Activated CD4-positive, alpha-beta memory T cell treated with anti-CD3 and anti-CD28 coated beads, Interleukin-2, amount 10 ng/mL, durations not matched to agents 7 days and 5 days (primary cell): ENCODE data around the gene OTUD7B. TPM values are rescaled to one million over a fixed set of nuclear protein-coding genes. Genes with fewer than 3 reads are reported as not detected.

Experiments used
- CTCF ChIA-PET: fragments of 350-600 bp; sonication (Branson Sonifier 250); formaldehyde crosslinking; loops from one replicate; lab custom pipeline; 2021; ENCODE audit warnings: antibody characterized with exemption, inconsistent platforms; lab: Charles Lee
- POLR2A ChIA-PET: fragments of 350-600 bp; sonication (Branson Sonifier 250); formaldehyde crosslinking; loops from one replicate; lab custom pipeline; 2021; ENCODE audit warnings: antibody characterized with exemption; lab: Charles Lee
- DNase-seq: peaks from one replicate; pipeline ENCODE4 v3.0.0-alpha.2; 2020
- H3K27ac Mint-ChIP-seq: one replicate; pipeline ENCODE4 v1.8.0; 2021; ENCODE audit warnings: mild to moderate bottlenecking, mixed read lengths
- H3K27me3 Mint-ChIP-seq: one replicate; pipeline ENCODE4 v1.8.0; 2021; ENCODE audit warnings: mixed read lengths
- H3K36me3 Mint-ChIP-seq: one replicate; pipeline ENCODE4 v1.8.0; 2021; ENCODE audit warnings: low read depth, mixed read lengths
- H3K4me1 Mint-ChIP-seq: one replicate; pipeline ENCODE4 v1.8.0; 2021; ENCODE audit warnings: mixed read lengths
- H3K4me3 Mint-ChIP-seq: one replicate; pipeline ENCODE4 v1.8.0; 2021; ENCODE audit warnings: mild to moderate bottlenecking, mixed read lengths
- H3K9me3 Mint-ChIP-seq: one replicate; pipeline ENCODE4 v1.8.0; 2021; ENCODE audit warnings: mixed read lengths
- total RNA-seq, 2 experiments: library from RNA; stranded (reverse); gene quantifications; one replicate each; pipeline ENCODE4 v1.2.3, GENCODE V29; 2021

Gene OTUD7B
- total RNA-seq, 2 experiments from 2014 or later: 15.9 to 17.4 TPM

- Mint-ChIP-seq H3K27ac (no peak overlapping the region), H3K4me1 (peaks cover 42% of the 10 kb centered on the region), H3K9me3 (no peaks in the 10 kb centered on the region), H3K36me3 (peaks cover 56% of the 10 kb centered on the region), H3K27me3 (no peaks in the 10 kb centered on the region), H3K4me3 (no peak overlapping the region)
- DNase-seq: no peak
- CTCF ChIA-PET: no interaction called here
- POLR2A ChIA-PET: interaction anchor here (0.7 to 1.5 kb wide), 3 partner anchors 10 to 268 kb away, joined by 3 to 4 read pairs (median 3); partner anchors contain the start of gene APH1A
Measured at GRCh38 chr1:150001415-150001814, 9.1 kb downstream of the OTUD7B start.

GRCh38 chr1:149997585-149998262 is 12.8 kb downstream of the OTUD7B start:
- DNase-seq: no peak
- no peak overlapping the region for H3K27ac Mint-ChIP-seq
- no peaks in the 10 kb centered on the region for H3K9me3 Mint-ChIP-seq
- no peaks in the 10 kb centered on the region for H3K27me3 Mint-ChIP-seq
- H3K4me1 Mint-ChIP-seq: peaks cover 43% of the 10 kb centered on the region
- ChIA-PET CTCF (interaction anchor here (1.3 to 3.8 kb wide), 2 partner anchors 53 to 189 kb away, joined by 3 to 16 read pairs; no protein-coding TSS in a partner anchor), POLR2A (interaction anchor here (1.0 to 2.1 kb wide), 3 partner anchors 10 to 110 kb away, joined by 3 to 12 read pairs (median 5); partner anchors contain the start of gene OTUD7B)
- H3K4me3 Mint-ChIP-seq: no peak overlapping the region
- H3K36me3 Mint-ChIP-seq: peaks cover 42% of the 10 kb centered on the region

- ChIA-PET POLR2A (no interaction called here), CTCF (no interaction called here)
- no peak for DNase-seq
- Mint-ChIP-seq H3K27me3 (no peaks in the 10 kb centered on the region), H3K9me3 (no peaks in the 10 kb centered on the region), H3K4me3 (no peak overlapping the region), H3K4me1 (peaks cover 34% of the 10 kb centered on the region), H3K27ac (no peak overlapping the region), H3K36me3 (peaks cover 27% of the 10 kb centered on the region)
Measured at GRCh38 chr1:149995927-149996326, 14.6 kb downstream of the OTUD7B start.

- DNase-seq: no peak
- ChIA-PET POLR2A (no interaction called here), CTCF (no interaction called here)
- peaks cover 29% of the 10 kb centered on the region for H3K4me1 Mint-ChIP-seq
- H3K27ac Mint-ChIP-seq: no peak overlapping the region
- peaks cover 11% of the 10 kb centered on the region for H3K36me3 Mint-ChIP-seq
- no peak overlapping the region for H3K4me3 Mint-ChIP-seq
- H3K27me3 Mint-ChIP-seq: no peaks in the 10 kb centered on the region
- no peaks in the 10 kb centered on the region for H3K9me3 Mint-ChIP-seq
Measured at GRCh38 chr1:149993764-149994163, 16.8 kb downstream of the OTUD7B start.

- Mint-ChIP-seq H3K4me1 (peaks cover 25% of the 10 kb centered on the region), H3K27me3 (no peaks in the 10 kb centered on the region), H3K27ac (no peak overlapping the region), H3K36me3 (peaks cover 11% of the 10 kb centered on the region), H3K4me3 (no peak overlapping the region), H3K9me3 (no peaks in the 10 kb centered on the region)
- CTCF ChIA-PET: no interaction called here
- POLR2A ChIA-PET: no interaction called here
- DNase-seq: no peak
Measured at GRCh38 chr1:149993181-149993580, 17.3 kb downstream of the OTUD7B start.

GRCh38 chr1:149987297-149987595 is 23.3 kb downstream of the OTUD7B start:
- ChIA-PET POLR2A (interaction anchor here (1.1 kb wide), 1 partner anchor 10 kb away, joined by 5 read pairs; no protein-coding TSS in a partner anchor), CTCF (interaction anchor here (1.3 kb wide), 1 partner anchor 25 kb away, joined by 4 read pairs; no protein-coding TSS in a partner anchor)

GRCh38 chr1:149986486-149987296 is 23.8 kb downstream of the OTUD7B start:
- Mint-ChIP-seq H3K9me3 (no peaks in the 10 kb centered on the region), H3K4me3 (no peak overlapping the region), H3K4me1 (no peaks in the 10 kb centered on the region), H3K27ac (no peak overlapping the region), H3K27me3 (no peaks in the 10 kb centered on the region), H3K36me3 (no peaks in the 10 kb centered on the region)
- CTCF ChIA-PET: interaction anchor here (1.3 kb wide), 1 partner anchor 24 kb away, joined by 4 read pairs; no protein-coding TSS in a partner anchor
- POLR2A ChIA-PET: interaction anchor here (1.1 kb wide), 1 partner anchor 11 kb away, joined by 5 read pairs; no protein-coding TSS in a partner anchor
- DNase-seq: no peak

More at GRCh38 chr1:149987297-149987595, 23.3 kb downstream of the OTUD7B start:
- Mint-ChIP-seq H3K4me3 (no peak overlapping the region), H3K36me3 (no peaks in the 10 kb centered on the region), H3K9me3 (no peaks in the 10 kb centered on the region), H3K27me3 (no peaks in the 10 kb centered on the region), H3K27ac (no peak overlapping the region), H3K4me1 (no peaks in the 10 kb centered on the region)
- no peak for DNase-seq

- no peaks in the 10 kb centered on the region for H3K27me3 Mint-ChIP-seq
- peaks cover 12% of the 10 kb centered on the region for H3K36me3 Mint-ChIP-seq
- H3K4me1 Mint-ChIP-seq: peaks cover 23% of the 10 kb centered on the region
- no peaks in the 10 kb centered on the region for H3K9me3 Mint-ChIP-seq
- no peak overlapping the region for H3K27ac Mint-ChIP-seq
- POLR2A ChIA-PET: interaction anchor here (1.4 kb wide), 1 partner anchor 30 kb away, joined by 3 read pairs; the partner anchor contains the start of gene OTUD7B
- CTCF ChIA-PET: interaction anchor here (1.1 kb wide), 1 partner anchor 189 kb away, joined by 3 read pairs; no protein-coding TSS in a partner anchor
- DNase-seq: no peak
- H3K4me3 Mint-ChIP-seq: no peak overlapping the region
Measured at GRCh38 chr1:149979972-149980540, 30.5 kb downstream of the OTUD7B start.

GRCh38 chr1:149979245-149979971 is 31.1 kb downstream of the OTUD7B start:
- no peaks in the 10 kb centered on the region for H3K9me3 Mint-ChIP-seq
- ChIA-PET POLR2A (interaction anchor here (1.4 kb wide), 1 partner anchor 31 kb away, joined by 3 read pairs; the partner anchor contains the start of gene OTUD7B), CTCF (interaction anchor here (1.1 kb wide), 1 partner anchor 189 kb away, joined by 3 read pairs; no protein-coding TSS in a partner anchor)
- DNase-seq: no peak
- H3K27me3 Mint-ChIP-seq: no peaks in the 10 kb centered on the region
- H3K36me3 Mint-ChIP-seq: peaks cover 15% of the 10 kb centered on the region
- H3K4me3 Mint-ChIP-seq: no peak overlapping the region
- H3K27ac Mint-ChIP-seq: no peak overlapping the region
- H3K4me1 Mint-ChIP-seq: peaks cover 23% of the 10 kb centered on the region

- CTCF ChIA-PET: no interaction called here
- POLR2A ChIA-PET: interaction anchor here (1.4 kb wide), 1 partner anchor 32 kb away, joined by 3 read pairs; the partner anchor contains the start of gene OTUD7B
- no peak overlapping the region for H3K27ac Mint-ChIP-seq
- DNase-seq: no peak
- H3K36me3 Mint-ChIP-seq: peaks cover 21% of the 10 kb centered on the region
- no peaks in the 10 kb centered on the region for H3K27me3 Mint-ChIP-seq
- no peaks in the 10 kb centered on the region for H3K9me3 Mint-ChIP-seq
- peaks cover 23% of the 10 kb centered on the region for H3K4me1 Mint-ChIP-seq
- no peak overlapping the region for H3K4me3 Mint-ChIP-seq
Measured at GRCh38 chr1:149978547-149979023, 31.9 kb downstream of the OTUD7B start.

- Mint-ChIP-seq H3K36me3 (peaks cover 28% of the 10 kb centered on the region), H3K4me1 (peaks cover 23% of the 10 kb centered on the region)
Measured at GRCh38 chr1:149977345-149977744, 33.2 kb downstream of the OTUD7B start.

GRCh38 chr1:149972547-149972946 is 38.0 kb downstream of the OTUD7B start:
- Mint-ChIP-seq H3K4me3 (no peak overlapping the region), H3K9me3 (no peaks in the 10 kb centered on the region), H3K27ac (no peak overlapping the region), H3K4me1 (no peaks in the 10 kb centered on the region), H3K36me3 (peaks cover 44% of the 10 kb centered on the region), H3K27me3 (no peaks in the 10 kb centered on the region)
- ChIA-PET CTCF (interaction anchor here (0.9 kb wide), 1 partner anchor 11 kb away, joined by 3 read pairs; no protein-coding TSS in a partner anchor), POLR2A (no interaction called here)
- no peak for DNase-seq

More at GRCh38 chr1:149977345-149977744, 33.2 kb downstream of the OTUD7B start:
- Mint-ChIP-seq H3K9me3 (no peaks in the 10 kb centered on the region), H3K27me3 (no peaks in the 10 kb centered on the region), H3K27ac (no peak overlapping the region), H3K4me3 (no peak overlapping the region)
- POLR2A ChIA-PET: no interaction called here
- CTCF ChIA-PET: no interaction called here
- DNase-seq: no peak
